SK-N-MC (cell line): Measurements from ENCODE around the gene SCNN1A.

Source experiments
- EZH2 ChIP-seq: fragments of 200-600 bp; sonication (generic); IDR thresholded peaks from one replicate; pipeline ENCODE4 v1.6.1; 2017; ENCODE audit warnings: antibody characterized with exemption
- FOXP2 ChIP-seq: optimal IDR thresholded peaks from 2 replicates; pipeline ENCODE3; 2011; ENCODE audit warnings: mild to moderate bottlenecking, moderate library complexity; ENCODE audit not compliant: insufficient read depth; ENCODE audit errors: extremely low read length, control extremely low read depth
- POLR2AphosphoS5 ChIP-seq: IDR thresholded peaks from 2 replicates; pipeline ENCODE4 v1.6.1; 2012; ENCODE audit warnings: mild to moderate bottlenecking, low read depth, low read length, borderline replicate concordance

- TF ChIP-seq EZH2, result no peak
- TF ChIP-seq FOXP2, result no peak
- TF ChIP-seq POLR2AphosphoS5, result no peak
Measured at GRCh38 chr12:6394398-6394797, 19.0 kb upstream of the SCNN1A start.
